ENCODE data around the gene SPG7. TPM values are rescaled to one million over a fixed set of nuclear protein-coding genes. Genes with fewer than 3 reads are reported as not detected.

The SPG7 gene
- total and polyA plus RNA-seq, 2 of the 4 experiments (the other 2 are of a cell fraction) = 94.6 to 96.8 TPM

GRCh38 chr16:89598199-89598598 is 90.0 kb downstream of the SPG7 start:
- Histone ChIP-seq H3K79me1 (ENCODE audit: low read depth in 1 of 2, low read length in 2 of 2) (no peaks in the 10 kb centered on the region), H2AK5ac (ENCODE audit: low read depth, low read length) (no peak overlapping the region), H3K14ac (replicated peaks; ENCODE audit: low read depth, low read length) (no peak overlapping the region), H3K56ac (ENCODE audit: extremely low read depth, insufficient read depth, low read length) (no peak overlapping the region), H3K27ac (ENCODE audit: insufficient read depth, low read length) (no peak overlapping the region), H3K27me3 (ENCODE audit: control insufficient read depth, insufficient read depth, low read length) (no peaks in the 10 kb centered on the region), H4K8ac (ENCODE audit: low read depth in 2 of 2, low read length in 2 of 2) (no peak overlapping the region), H2BK15ac (ENCODE audit: low read depth, low read length) (no peak overlapping the region), H4K20me1 (ENCODE audit: insufficient read depth, low read length) (peaks cover 10% of the 10 kb centered on the region), H3K9me3 (ENCODE audit: control insufficient read depth, insufficient read depth, low read length) (no peaks in the 10 kb centered on the region), H2BK120ac (ENCODE audit: low read depth, low read length) (no peak overlapping the region), H3K4me2 (ENCODE audit: low read depth, low read length) (no peak overlapping the region), H3K18ac (ENCODE audit: low read depth, low read length) (no peak overlapping the region), H3K4ac (ENCODE audit: low read depth, low read length) (no peak overlapping the region), H2BK20ac (ENCODE audit: low read depth, low read length) (no peak overlapping the region), H2BK5ac (ENCODE audit: low read depth, low read length, poor library complexity, severe bottlenecking) (no peak overlapping the region), H3K9me1 (ENCODE audit: insufficient read depth, low read length) (peaks cover 5% of the 10 kb centered on the region), H3K23ac (ENCODE audit: low read depth, low read length) (no peak overlapping the region), H2AFZ (replicated peaks; ENCODE audit: low read length, poor library complexity) (no peak overlapping the region), H4K5ac (ENCODE audit: low read depth, low read length) (no peak overlapping the region), H3K4me1 (ENCODE audit: control insufficient read depth, insufficient read depth, low read length) (peaks cover 12% of the 10 kb centered on the region), H3K4me3 (ENCODE audit: insufficient read depth, low read depth, low read length) (no peak overlapping the region), H3K36me3 (ENCODE audit: control insufficient read depth, insufficient read depth, low read length) (no peaks in the 10 kb centered on the region; the same call in 1 of the 2 replicates), H2AK9ac (replicated peaks; ENCODE audit: low read depth, low read length, poor library complexity) (no peak overlapping the region), H3K9ac (ENCODE audit: low read depth, low read length) (no peak overlapping the region), H4K91ac (ENCODE audit: insufficient read depth, low read depth, low read length) (no peak overlapping the region)
- intact Hi-C loops (cut with micrococcal nuclease) (no loop called here), dilution Hi-C loops (cut with HindIII; ENCODE audit: low sequenced_read_pairs, unreplicated experiment) (no loop called here), in situ Hi-C loops (cut with MboI; ENCODE audit: low sequenced_read_pairs) (no loop called here)
- DNase-seq (peak; percentile 43), ATAC-seq (ENCODE audit: low read depth) (no peak)
- no CpG with 5 or more reads among the region's 14 CpGs for WGBS, 2 experiments (ENCODE audit: extremely low coverage in 2 of 2, insufficient read length in 1 of 2)
- no peak for TF ChIP-seq ELK1 (IDR thresholded peaks at IDR 0.05; ENCODE audit: borderline replicate concordance, low read depth, low read length)
- no peak for TF ChIP-seq NFE2L2 (IDR thresholded peaks at IDR 0.05; ENCODE audit: low read depth, low read length)
- no peak for TF ChIP-seq RCOR1 (IDR thresholded peaks at IDR 0.05; ENCODE audit: insufficient replicate concordance, low read length)
- TF ChIP-seq USF2 (IDR thresholded peaks at IDR 0.05; ENCODE audit: low read depth, low read length) = no peak
- TF ChIP-seq POLR2A (IDR thresholded peaks at IDR 0.05; ENCODE audit: low read depth, low read length) = no peak
- no peak for TF ChIP-seq CEBPB (IDR thresholded peaks at IDR 0.05; ENCODE audit: low read depth, low read length)
- no peak for TF ChIP-seq RFX5 (IDR thresholded peaks at IDR 0.05; ENCODE audit: low read depth, low read length)
- no peak for TF ChIP-seq MAFK (IDR thresholded peaks at IDR 0.05; ENCODE audit: low read depth, low read length)
- no peak for TF ChIP-seq SMC3 (IDR thresholded peaks at IDR 0.05; ENCODE audit: low read depth, low read length)
- TF ChIP-seq MXI1 (IDR thresholded peaks at IDR 0.05; ENCODE audit: borderline replicate concordance, low read depth, low read length) = no peak
- TF ChIP-seq FOS (IDR thresholded peaks at IDR 0.05; ENCODE audit: low read depth, low read length) = no peak
- TF ChIP-seq BHLHE40 (IDR thresholded peaks at IDR 0.05; ENCODE audit: low read depth, low read length) = no peak
- CTCF ChIA-PET = no interaction called here
- POLR2A ChIA-PET (ENCODE audit: unreplicated experiment) = no interaction called here
- BruUV-seq (replicated peaks) = no TSS peak

Data from IMR-90 (cell line).